Renal pelvis (tissue), 3 donors: Measurements from ENCODE around the gene KREMEN2. TPM values are rescaled to one million over a fixed set of nuclear protein-coding genes. Genes with fewer than 3 reads are reported as not detected.

Experiments
- polyA plus RNA-seq, 3 donors: library from polyadenylated mRNA; unstranded; fragments of 120-200 nt; gene quantifications; one replicate each; pipeline ENCODE4 v1.2.1, GENCODE V29; 2013; ENCODE audit not compliant: insufficient read length in 3 of 3

The KREMEN2 gene
- polyA plus RNA-seq, 3 donors, result 2.5 to 3.6 (median 3.5) TPM

Other genes with a start within 250 kb of the KREMEN2 start
- 1 to 10 TPM; 1.5 to 2.8 (median 2.0) TPM for gene PRSS27, start 244.1 kb upstream of the KREMEN2 start, polyA plus RNA-seq
- gene SRRM2, start 211.6 kb upstream of the KREMEN2 start, polyA plus RNA-seq, result 100 to 1,000 TPM; 642 to 846 (median 787) TPM
- gene ELOB, start 187.0 kb upstream of the KREMEN2 start, polyA plus RNA-seq, result 100 to 1,000 TPM; 203 to 310 (median 281) TPM
- under 1 TPM in 1 of 3 donors, not detected in 2; 0.26 TPM for gene PRSS33, start 176.7 kb upstream of the KREMEN2 start, polyA plus RNA-seq
- not detected for gene PRSS41, start 165.8 kb upstream of the KREMEN2 start, polyA plus RNA-seq
- gene PRSS21, start 147.0 kb upstream of the KREMEN2 start, polyA plus RNA-seq, result under 1 TPM in 1 of 3 donors, not detected in 2; 0.38 TPM
- under 1 TPM; 0.21 to 0.84 (median 0.43) TPM for gene ZG16B, start 134.0 kb upstream of the KREMEN2 start, polyA plus RNA-seq
- 10 to 100 TPM in 1 of 3 donors, 1 to 10 TPM in 2; 8.8 to 13.1 (median 9.2) TPM for gene PRSS22, start 106.1 kb upstream of the KREMEN2 start, polyA plus RNA-seq
- gene FLYWCH2, start 81.1 kb upstream of the KREMEN2 start, polyA plus RNA-seq, result 10 to 100 TPM; 26.6 to 33.2 (median 29.5) TPM
- 10 to 100 TPM; 27.8 to 38.9 (median 32.4) TPM for gene FLYWCH1, start 52.3 kb upstream of the KREMEN2 start, polyA plus RNA-seq
- gene PAQR4, start 5.1 kb downstream of the KREMEN2 start, polyA plus RNA-seq, result 10 to 100 TPM in 2 of 3 donors, 1 to 10 TPM in 1; 9.9 to 12.5 (median 12.4) TPM
- 10 to 100 TPM; 15.0 to 23.1 (median 22.8) TPM for gene PKMYT1, start 16.2 kb downstream of the KREMEN2 start, polyA plus RNA-seq
- 1 to 10 TPM; 2.8 to 3.4 (median 3.1) TPM for gene CLDN9, start 48.6 kb downstream of the KREMEN2 start, polyA plus RNA-seq
- 10 to 100 TPM; 36.5 to 44.7 (median 38.9) TPM for gene CLDN6, start 53.9 kb downstream of the KREMEN2 start, polyA plus RNA-seq
- 10 to 100 TPM; 12.7 to 15.3 (median 14.2) TPM for gene TNFRSF12A, start 56.1 kb downstream of the KREMEN2 start, polyA plus RNA-seq
- 10 to 100 TPM; 69.1 to 76.5 (median 71.3) TPM for gene HCFC1R1, start 59.7 kb downstream of the KREMEN2 start, polyA plus RNA-seq
- 10 to 100 TPM; 31.8 to 36.4 (median 35.8) TPM for gene THOC6, start 59.8 kb downstream of the KREMEN2 start, polyA plus RNA-seq
- 1 to 10 TPM; 2.5 to 3.9 (median 3.6) TPM for gene BICDL2, start 72.7 kb downstream of the KREMEN2 start, polyA plus RNA-seq
- 1 to 10 TPM; 1.4 to 1.6 (median 1.5) TPM for gene MMP25, start 82.3 kb downstream of the KREMEN2 start, polyA plus RNA-seq
- 10 to 100 TPM; 30.4 to 39.9 (median 34.9) TPM for gene IL32, start 101.4 kb downstream of the KREMEN2 start, polyA plus RNA-seq
- gene ZSCAN10, start 135.0 kb downstream of the KREMEN2 start, polyA plus RNA-seq, result under 1 TPM; 0.10 to 0.30 (median 0.10) TPM
- 10 to 100 TPM; 16.2 to 20.3 (median 20.2) TPM for gene ZNF205, start 148.3 kb downstream of the KREMEN2 start, polyA plus RNA-seq
- 10 to 100 TPM; 14.1 to 18.2 (median 16.2) TPM for gene ZNF213, start 170.8 kb downstream of the KREMEN2 start, polyA plus RNA-seq
- gene OR1F1, start 223.9 kb downstream of the KREMEN2 start, polyA plus RNA-seq, result not detected